ENCODE measurements around the gene EDDM3A.
"Not testable (repeated sequence)": the region's sequence is repeated elsewhere in the genome, so short reads cannot be mapped to it uniquely, and the experiment has no call there.

EDDM3A gene

GRCh38 chr14:20745571-20746358, at the start of gene EDDM3A:
EDDM3A (plus strand) TSS chr14:20745887; CDS start chr14:20747581, 1,694 bp downstream.
- DNase-seq: no peak

- DNase-seq: no peak
Observed at GRCh38 chr14:20696764-20697163, 48.9 kb upstream of the EDDM3A start.

GRCh38 chr14:20697273-20698017, 48.2 kb upstream of the EDDM3A start:
- peak; percentile 23 for DNase-seq

GRCh38 chr14:20698018-20698329, 47.7 kb upstream of the EDDM3A start:
- DNase-seq: no peak

GRCh38 chr14:20698934-20699333, 46.8 kb upstream of the EDDM3A start:
- DNase-seq: no peak

- DNase-seq: no peak
Observed at GRCh38 chr14:20699931-20700330, 45.8 kb upstream of the EDDM3A start.

- not testable (repeated sequence) for DNase-seq
Observed at GRCh38 chr14:20700965-20701364, 44.7 kb upstream of the EDDM3A start.

- DNase-seq: no peak
Observed at GRCh38 chr14:20706657-20707355, 38.9 kb upstream of the EDDM3A start.

GRCh38 chr14:20707622-20708021, 38.1 kb upstream of the EDDM3A start:
- DNase-seq: no peak

- no peak for DNase-seq
Observed at GRCh38 chr14:20711261-20711660, 34.4 kb upstream of the EDDM3A start.

GRCh38 chr14:20711685-20712084, 34.0 kb upstream of the EDDM3A start:
- DNase-seq: no peak

GRCh38 chr14:20712904-20713303, 32.8 kb upstream of the EDDM3A start:
- no peak for DNase-seq

GRCh38 chr14:20714593-20715250, 31.0 kb upstream of the EDDM3A start:
- no peak for DNase-seq

- no peak for DNase-seq
Observed at GRCh38 chr14:20719777-20720176, 25.9 kb upstream of the EDDM3A start.

- no peak for DNase-seq
Observed at GRCh38 chr14:20720741-20721140, 24.9 kb upstream of the EDDM3A start.

GRCh38 chr14:20722016-20722415, 23.7 kb upstream of the EDDM3A start:
- DNase-seq: no peak

- no peak for DNase-seq
Observed at GRCh38 chr14:20723488-20723887, 22.2 kb upstream of the EDDM3A start.

- DNase-seq: not testable (repeated sequence)
Observed at GRCh38 chr14:20726121-20726520, 19.6 kb upstream of the EDDM3A start.

GRCh38 chr14:20726531-20726930, 19.2 kb upstream of the EDDM3A start:
- no peak for DNase-seq

GRCh38 chr14:20730891-20731290, 14.8 kb upstream of the EDDM3A start:
- no peak for DNase-seq

- no peak for DNase-seq
Observed at GRCh38 chr14:20732477-20732876, 13.2 kb upstream of the EDDM3A start.

- DNase-seq: no peak
Observed at GRCh38 chr14:20732979-20733635, 12.6 kb upstream of the EDDM3A start.

Measured in stimulated activated naive CD4-positive, alpha-beta T cell treated with Interleukin-2 at 50 U/mL for 16 hours (primary cell).